DND-41 (cell line): ENCODE data around the gene HILPDA.
"Not testable (repeated sequence)": the region's sequence is repeated elsewhere in the genome, so short reads cannot be mapped to it uniquely, and the experiment has no call there.

Experiments
- EZH2 ChIP-seq: IDR thresholded peaks from 3 replicates; pipeline ENCODE4 v1.6.1; 2012; ENCODE audit warnings: borderline replicate concordance, low read depth, mild to moderate bottlenecking, moderate library complexity, low read length, inconsistent platforms; ENCODE audit not compliant: severe bottlenecking
- TF ChIP-seq, protein P1 (sequence below): IDR thresholded peaks from 2 replicates; pipeline ENCODE4 v1.5.1; 2012; ENCODE audit warnings: borderline replicate concordance, low read length, moderate library complexity, mild to moderate bottlenecking; ENCODE audit not compliant: poor library complexity, severe bottlenecking; ENCODE audit errors: extremely low read depth

- TF ChIP-seq, protein P1, sequence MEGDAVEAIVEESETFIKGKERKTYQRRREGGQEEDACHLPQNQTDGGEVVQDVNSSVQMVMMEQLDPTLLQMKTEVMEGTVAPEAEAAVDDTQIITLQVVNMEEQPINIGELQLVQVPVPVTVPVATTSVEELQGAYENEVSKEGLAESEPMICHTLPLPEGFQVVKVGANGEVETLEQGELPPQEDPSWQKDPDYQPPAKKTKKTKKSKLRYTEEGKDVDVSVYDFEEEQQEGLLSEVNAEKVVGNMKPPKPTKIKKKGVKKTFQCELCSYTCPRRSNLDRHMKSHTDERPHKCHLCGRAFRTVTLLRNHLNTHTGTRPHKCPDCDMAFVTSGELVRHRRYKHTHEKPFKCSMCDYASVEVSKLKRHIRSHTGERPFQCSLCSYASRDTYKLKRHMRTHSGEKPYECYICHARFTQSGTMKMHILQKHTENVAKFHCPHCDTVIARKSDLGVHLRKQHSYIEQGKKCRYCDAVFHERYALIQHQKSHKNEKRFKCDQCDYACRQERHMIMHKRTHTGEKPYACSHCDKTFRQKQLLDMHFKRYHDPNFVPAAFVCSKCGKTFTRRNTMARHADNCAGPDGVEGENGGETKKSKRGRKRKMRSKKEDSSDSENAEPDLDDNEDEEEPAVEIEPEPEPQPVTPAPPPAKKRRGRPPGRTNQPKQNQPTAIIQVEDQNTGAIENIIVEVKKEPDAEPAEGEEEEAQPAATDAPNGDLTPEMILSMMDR, result not testable (repeated sequence)
- not testable (repeated sequence) for TF ChIP-seq EZH2
These were observed 21.6 kb downstream of the HILPDA start for GRCh38 chr7:128477336-128477690.
